ENCODE results near the gene ZNRF3.

DNA sequence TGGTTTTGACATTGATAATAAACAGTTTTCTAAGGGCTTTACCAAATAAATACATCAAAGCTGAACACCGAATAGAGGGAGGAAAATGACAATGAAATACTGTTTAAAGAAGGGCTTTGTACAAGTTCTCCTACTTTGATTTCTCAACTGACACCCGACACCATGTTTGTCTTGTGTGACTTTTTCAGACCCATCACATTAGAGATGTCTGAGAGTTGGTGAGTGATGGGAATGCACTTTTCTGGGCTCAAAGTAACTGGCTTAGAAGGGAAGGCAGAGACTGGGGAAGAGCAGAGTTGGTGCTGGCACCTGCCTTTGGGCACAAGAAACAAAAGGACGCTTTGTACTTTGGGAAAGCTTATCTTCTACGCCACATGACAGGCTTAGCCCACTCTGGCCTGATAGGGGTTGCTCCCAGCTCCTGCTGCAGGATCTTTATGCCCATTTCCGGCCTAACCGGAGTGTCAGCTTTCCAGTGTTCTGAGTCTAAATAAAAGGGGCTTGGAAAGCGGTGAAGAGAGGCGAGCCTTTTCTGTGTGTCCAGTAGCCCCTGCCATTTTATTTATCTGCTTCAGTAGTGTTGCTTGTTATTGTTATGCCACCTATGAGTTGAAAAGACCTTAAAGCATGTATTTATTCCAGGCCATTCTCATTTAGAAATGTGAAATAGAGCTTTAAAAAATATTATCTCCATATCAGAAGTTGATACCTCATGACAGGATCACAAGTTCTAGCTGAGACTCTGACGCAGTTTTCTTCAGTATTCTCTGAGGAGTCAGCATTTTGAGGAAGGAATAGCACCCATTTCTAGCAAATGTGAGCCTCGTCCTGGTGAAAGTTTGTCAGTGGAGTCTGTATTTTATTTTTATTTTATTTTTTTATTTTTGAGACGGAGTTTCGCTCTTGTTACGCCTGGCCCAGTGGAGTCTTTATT is 213.6 kb downstream of the ZNRF3 start:
- TF ChIP-seq, protein P1, sequence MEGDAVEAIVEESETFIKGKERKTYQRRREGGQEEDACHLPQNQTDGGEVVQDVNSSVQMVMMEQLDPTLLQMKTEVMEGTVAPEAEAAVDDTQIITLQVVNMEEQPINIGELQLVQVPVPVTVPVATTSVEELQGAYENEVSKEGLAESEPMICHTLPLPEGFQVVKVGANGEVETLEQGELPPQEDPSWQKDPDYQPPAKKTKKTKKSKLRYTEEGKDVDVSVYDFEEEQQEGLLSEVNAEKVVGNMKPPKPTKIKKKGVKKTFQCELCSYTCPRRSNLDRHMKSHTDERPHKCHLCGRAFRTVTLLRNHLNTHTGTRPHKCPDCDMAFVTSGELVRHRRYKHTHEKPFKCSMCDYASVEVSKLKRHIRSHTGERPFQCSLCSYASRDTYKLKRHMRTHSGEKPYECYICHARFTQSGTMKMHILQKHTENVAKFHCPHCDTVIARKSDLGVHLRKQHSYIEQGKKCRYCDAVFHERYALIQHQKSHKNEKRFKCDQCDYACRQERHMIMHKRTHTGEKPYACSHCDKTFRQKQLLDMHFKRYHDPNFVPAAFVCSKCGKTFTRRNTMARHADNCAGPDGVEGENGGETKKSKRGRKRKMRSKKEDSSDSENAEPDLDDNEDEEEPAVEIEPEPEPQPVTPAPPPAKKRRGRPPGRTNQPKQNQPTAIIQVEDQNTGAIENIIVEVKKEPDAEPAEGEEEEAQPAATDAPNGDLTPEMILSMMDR (IDR thresholded peaks at IDR 0.05): no peak
- TF ChIP-seq POLR2A (IDR thresholded peaks at IDR 0.05): no peak
- no peak for TF ChIP-seq POLR2AphosphoS5 (IDR thresholded peaks at IDR 0.05)

All from upper lobe of left lung (tissue), 4 donors.